ENCODE data around the gene IFT172. TPM values are rescaled to one million over a fixed set of nuclear protein-coding genes. Genes with fewer than 3 reads are reported as not detected.

IFT172 gene
- total and polyA plus RNA-seq, 2 donors (not counting 3 experiments of a cell fraction or from before 2014, with no cell fraction given): 29.4 to 34.1 TPM

GRCh38 chr2:27420996-27421395 lies 68.5 kb downstream of the IFT172 start:
- intact Hi-C loops (cut with micrococcal nuclease): no loop called here
- BruUV-seq (replicated peaks): no TSS peak
- H3K27ac ChIP-seq (ENCODE audit: insufficient read depth, low read depth, low read length): no peak overlapping the region
- CTCF ChIA-PET: no interaction called here
- no peaks in the 10 kb centered on the region for H3K9me1 ChIP-seq (replicated peaks; ENCODE audit: control insufficient read depth, extremely low read depth, insufficient read depth, low read length)
- no peak overlapping the region for H3K9ac ChIP-seq (replicated peaks; ENCODE audit: extremely low read depth, insufficient read depth, low read length)
- H3K4me1 ChIP-seq (ENCODE audit: control insufficient read depth, extremely low read depth, insufficient read depth, low read length): no peaks in the 10 kb centered on the region
- POLR2A ChIA-PET: no interaction called here
- H3K27me3 ChIP-seq (ENCODE audit: control insufficient read depth in 2 of 2, insufficient read depth in 2 of 2, low read length in 2 of 2): no peaks in the 10 kb centered on the region
- DNase-seq (ENCODE audit: low read depth, low spot score) (no peak), FAIRE-seq (no peak)
- no peaks in the 10 kb centered on the region for H3K36me3 ChIP-seq (ENCODE audit: control insufficient read depth in 2 of 2, extremely low read depth in 1 of 2, insufficient read depth in 2 of 2, low read length in 2 of 2)
- no peak overlapping the region for H3K4me2 ChIP-seq (ENCODE audit: insufficient read depth, low read length)
- H3K79me2 ChIP-seq (ENCODE audit: control insufficient read depth, insufficient read depth, low read length): no peaks in the 10 kb centered on the region
- dilution Hi-C loops (cut with MboI; ENCODE audit: extremely low pct_ligation_motif_present, low sequenced_read_pairs): no loop called here
- no peak overlapping the region for H3K4me3 ChIP-seq (replicated peaks in 1 of 3; ENCODE audit: insufficient read depth in 1 of 3, low read depth in 1 of 3, low read length in 3 of 3)
- H3K9me3 ChIP-seq (replicated peaks; ENCODE audit: control insufficient read depth, insufficient read depth, low read length): no peaks in the 10 kb centered on the region
- no peaks in the 10 kb centered on the region for H4K20me1 ChIP-seq (replicated peaks; ENCODE audit: control insufficient read depth, extremely low read depth, insufficient read depth, low read length)
- no peak for TF ChIP-seq GATA2 (IDR thresholded peaks at IDR 0.05; ENCODE audit: insufficient read depth, insufficient read length, low read depth, low read length)
- no peak for TF ChIP-seq JUN (IDR thresholded peaks at IDR 0.05; ENCODE audit: borderline replicate concordance, insufficient read depth, insufficient read length, low read depth)
- TF ChIP-seq, protein P1, sequence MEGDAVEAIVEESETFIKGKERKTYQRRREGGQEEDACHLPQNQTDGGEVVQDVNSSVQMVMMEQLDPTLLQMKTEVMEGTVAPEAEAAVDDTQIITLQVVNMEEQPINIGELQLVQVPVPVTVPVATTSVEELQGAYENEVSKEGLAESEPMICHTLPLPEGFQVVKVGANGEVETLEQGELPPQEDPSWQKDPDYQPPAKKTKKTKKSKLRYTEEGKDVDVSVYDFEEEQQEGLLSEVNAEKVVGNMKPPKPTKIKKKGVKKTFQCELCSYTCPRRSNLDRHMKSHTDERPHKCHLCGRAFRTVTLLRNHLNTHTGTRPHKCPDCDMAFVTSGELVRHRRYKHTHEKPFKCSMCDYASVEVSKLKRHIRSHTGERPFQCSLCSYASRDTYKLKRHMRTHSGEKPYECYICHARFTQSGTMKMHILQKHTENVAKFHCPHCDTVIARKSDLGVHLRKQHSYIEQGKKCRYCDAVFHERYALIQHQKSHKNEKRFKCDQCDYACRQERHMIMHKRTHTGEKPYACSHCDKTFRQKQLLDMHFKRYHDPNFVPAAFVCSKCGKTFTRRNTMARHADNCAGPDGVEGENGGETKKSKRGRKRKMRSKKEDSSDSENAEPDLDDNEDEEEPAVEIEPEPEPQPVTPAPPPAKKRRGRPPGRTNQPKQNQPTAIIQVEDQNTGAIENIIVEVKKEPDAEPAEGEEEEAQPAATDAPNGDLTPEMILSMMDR (IDR thresholded peaks at IDR 0.05; ENCODE audit: extremely low read depth in 1 of 2, insufficient read depth in 1 of 2, low read depth in 1 of 2, low read length in 2 of 2): no peak
- no peak for TF ChIP-seq EZH2 (IDR thresholded peaks at IDR 0.05; ENCODE audit: borderline replicate concordance, low read depth, low read length, severe bottlenecking)
- TF ChIP-seq MYC (IDR thresholded peaks at IDR 0.05; ENCODE audit: low read depth, low read length): no peak
- no peak for TF ChIP-seq POLR2AphosphoS5 (IDR thresholded peaks at IDR 0.05; ENCODE audit: insufficient read depth, low read depth, low read length)
- TF ChIP-seq MAX (IDR thresholded peaks at IDR 0.05; ENCODE audit: insufficient read depth, insufficient read length): no peak
- TF ChIP-seq FOS (IDR thresholded peaks at IDR 0.05; ENCODE audit: borderline replicate concordance, insufficient read depth, low read length): no peak
- TF ChIP-seq POLR2A (IDR thresholded peaks at IDR 0.05; ENCODE audit: low read depth, low read length): no peak
- H2AFZ ChIP-seq (ENCODE audit: low read depth, low read length): no peak overlapping the region
